HepG2 (cell line): ENCODE measurements around the gene TMEM107. TPM values are rescaled to one million over a fixed set of nuclear protein-coding genes. Genes with fewer than 3 reads are reported as not detected.

Experiments
- ATAC-seq: fragments of 200-7000 bp; cut with Tn5 transposase; 3 replicates; pipeline ENCODE4 v1.9.1; 2020; ENCODE audit warnings: mild to moderate bottlenecking, moderate library complexity
- BruUV-seq: library from RNA; stranded (reverse); fragments of 400-500 nt; replicated peaks from 2 replicates; lab custom pipeline; 2021; lab: Mats Ljungman, UMichigan
- CTCF ChIA-PET: fragments of 300-600 bp; formaldehyde crosslinking; extraction: SDS; loops from one replicate; lab custom pipeline; 2021; ENCODE audit warnings: low total read pairs, inconsistent platforms, low intra/inter-chr PET ratio; lab: Yijun Ruan, JAX
- POLR2A ChIA-PET: fragments of 350-600 bp; sonication (Branson Sonifier 250); formaldehyde crosslinking; loops from one replicate; lab custom pipeline; 2020; ENCODE audit warnings: antibody characterized with exemption, inconsistent platforms; lab: Yijun Ruan, JAX
- DNase-seq: peaks from one replicate; pipeline ENCODE4 v3.0.0-alpha.2; 2015; ENCODE audit warnings: low spot score
- FAIRE-seq: peaks from 3 replicates; lab custom pipeline; 2011; peaks lifted over from hg19 to GRCh38; lab: Jason Lieb, UNC
- H2AFZ ChIP-seq: one replicate; pipeline ENCODE4 v1.6.1; 2011; ENCODE audit warnings: low read length, inconsistent platforms
- H3K27ac ChIP-seq: fragments of 300-600 bp; 3 replicates; pipeline ENCODE4 v1.8.0; 2011; ENCODE audit warnings: mixed run types, mild to moderate bottlenecking, mixed read lengths, low read length, inconsistent platforms; ENCODE audit not compliant: insufficient read depth; ENCODE audit errors: extremely low read length
- H3K27me3 ChIP-seq, 2 experiments: fragments of 200-600 bp in 1 of 2; 2 replicates in 1 of 2; 3 replicates in 1 of 2; pipeline versions ENCODE4 v1.6.0 to v1.8.0; 2011; ENCODE audit warnings: low read length in 2 of 2, mild to moderate bottlenecking in 2 of 2, moderate library complexity in 2 of 2, inconsistent platforms in 1 of 2; ENCODE audit not compliant: insufficient read depth in 2 of 2, control insufficient read depth in 1 of 2
- H3K36me3 ChIP-seq, 2 experiments: fragments of 200-600 bp in 1 of 2; replicated peaks in 1 of 2; 2 replicates in 1 of 2; 3 replicates in 1 of 2; pipeline versions ENCODE4 v1.5.1 to v1.8.0; 2011; ENCODE audit warnings: low read length in 2 of 2, inconsistent platforms in 1 of 2; ENCODE audit not compliant: insufficient read depth in 2 of 2, control insufficient read depth in 1 of 2
- H3K4me1 ChIP-seq: 2 replicates; pipeline ENCODE4 v1.5.1; 2012; ENCODE audit warnings: low read length, inconsistent platforms; ENCODE audit not compliant: insufficient read depth
- H3K4me2 ChIP-seq: 2 replicates; pipeline ENCODE4 v1.6.0; 2011; ENCODE audit warnings: low read depth, low read length, inconsistent platforms
- H3K4me3 ChIP-seq, 3 experiments: fragments of 200-600 bp in 1 of 3; sonication (generic), shearing (Covaris generic) in 1 of 3; replicated peaks in 1 of 3; 2 replicates each; pipeline ENCODE4 v1.5.1; 2011 to 2016; ENCODE audit warnings: low read length in 3 of 3, inconsistent platforms in 2 of 3, low read depth in 2 of 3, mild to moderate bottlenecking in 2 of 3, control low read depth in 1 of 3, mixed read lengths in 1 of 3; ENCODE audit not compliant: insufficient read depth in 1 of 3
- H3K79me2 ChIP-seq: one replicate; pipeline ENCODE4 v1.6.1; 2011; ENCODE audit warnings: low read length, inconsistent platforms; ENCODE audit not compliant: insufficient read depth
- H3K9ac ChIP-seq: 2 replicates; pipeline ENCODE4 v1.6.0; 2011; ENCODE audit warnings: mild to moderate bottlenecking, low read depth, low read length, inconsistent platforms; ENCODE audit not compliant: insufficient read depth
- H3K9me3 ChIP-seq: 2 replicates; pipeline ENCODE4 v1.5.1; 2012; ENCODE audit warnings: mild to moderate bottlenecking, low read length
- H4K20me1 ChIP-seq: 2 replicates; pipeline ENCODE4 v1.6.0; 2011; ENCODE audit warnings: inconsistent platforms, mild to moderate bottlenecking, low read length, moderate library complexity; ENCODE audit not compliant: insufficient read depth
- ADNP ChIP-seq: sonication (generic); formaldehyde crosslinking; IDR thresholded peaks from 2 replicates; pipeline ENCODE4 v1.4.0; 2020; ENCODE audit warnings: missing genetic modification reagents
- BORCS8-MEF2B ChIP-seq: sonication (generic); formaldehyde crosslinking; IDR thresholded peaks from 2 replicates; pipeline ENCODE4 v1.8.0; 2022; ENCODE audit warnings: mild to moderate bottlenecking, missing genetic modification reagents
- DMAP1 ChIP-seq: IDR thresholded peaks from 2 replicates; pipeline ENCODE4 v1.6.1; 2016
- HNRNPLL ChIP-seq: fragments of 200-400 bp; formaldehyde crosslinking; IDR thresholded peaks from 2 replicates; pipeline ENCODE4 v1.6.1; 2017; ENCODE audit warnings: mild to moderate bottlenecking, low read depth, low read length; ENCODE audit not compliant: poor library complexity, severe bottlenecking
- HOXA3 ChIP-seq: sonication (generic); formaldehyde crosslinking; IDR thresholded peaks from 2 replicates; pipeline ENCODE4 v1.5.0; 2020; ENCODE audit warnings: missing genetic modification reagents
- KMT2A ChIP-seq: sonication (generic); formaldehyde crosslinking; IDR thresholded peaks from 2 replicates; pipeline ENCODE4 v1.4.0; 2020; ENCODE audit warnings: missing genetic modification reagents
- MAZ ChIP-seq, 2 experiments: sonication (generic) in 1 of 2; formaldehyde crosslinking in 1 of 2; IDR thresholded peaks; 2 replicates each; pipeline versions ENCODE4 v1.5.0 to v1.6.1; 2012 to 2020; ENCODE audit warnings: low read depth in 2 of 2, mild to moderate bottlenecking in 2 of 2, borderline replicate concordance in 1 of 2, improper control_type of control experiment in 1 of 2, low read length in 1 of 2, missing genetic modification reagents in 1 of 2, moderate library complexity in 1 of 2
- RBFOX2 ChIP-seq: fragments of 200-400 bp; formaldehyde crosslinking; IDR thresholded peaks from 2 replicates; pipeline ENCODE4 v1.6.1; 2017; ENCODE audit warnings: low read depth, mild to moderate bottlenecking, low read length
- TBX2 ChIP-seq: sonication (generic); formaldehyde crosslinking; IDR thresholded peaks from 2 replicates; pipeline ENCODE4 v1.5.0; 2020; ENCODE audit warnings: missing genetic modification reagents, mild to moderate bottlenecking, borderline replicate concordance
- ZFY ChIP-seq: sonication (generic); formaldehyde crosslinking; IDR thresholded peaks from 2 replicates; pipeline ENCODE4 v1.4.0; 2020; ENCODE audit warnings: missing genetic modification reagents
- ZNF234 ChIP-seq: sonication (generic); formaldehyde crosslinking; conservative IDR thresholded peaks from 2 replicates; pipeline ENCODE4 v1.5.1; 2020; ENCODE audit warnings: mild to moderate bottlenecking, missing genetic modification reagents
- ZNF530 ChIP-seq: sonication (generic); formaldehyde crosslinking; IDR thresholded peaks from 2 replicates; pipeline ENCODE4 v1.5.0; 2020; ENCODE audit warnings: low read depth, mild to moderate bottlenecking, missing genetic modification reagents
- WGBS: methylation state at CpG from one replicate; pipeline ENCODE4 v1.1.6; 2017; ENCODE audit warnings: low lambda C conversion rate; 5-methylcytosine and 5-hydroxymethylcytosine counted together
- in situ Hi-C: cut with HindIII; loops from 2 replicates; pipeline ENCODE4 v1.10.0; 2017; ENCODE audit warnings: low pct_unique_long_range_greater_than_20kb; ENCODE audit not compliant: extremely low pct_ligation_motif_present
- intact Hi-C: fragments of 100-400 bp; cut with micrococcal nuclease; formaldehyde crosslinking; loops from one replicate; pipeline ENCODE4 v1.10.0; 2022; ENCODE audit not compliant: unreplicated experiment
- polyA plus RNA-seq, 8 experiments: library from polyadenylated mRNA; depleted of rRNA in 3 of 8; stranded (reverse) in 7 of 8; unstranded in 1 of 8; fragments of >200 nt; fragmentation: Illumina TruSeq in 4 of 8; extraction: Trizol in 4 of 8; gene quantifications; 2 replicates each; pipeline versions ENCODE4 v1.2.1 to v1.2.3, GENCODE V29; 2011 to 2016; ENCODE audit warnings: low read depth in 4 of 8, missing spikeins in 1 of 8, mixed read lengths in 1 of 8; ENCODE audit not compliant: insufficient read depth in 1 of 8
- total RNA-seq, 5 experiments: library from RNA; depleted of rRNA; stranded (reverse); fragments of >200 nt; fragmentation: Illumina TruSeq; extraction: Trizol; gene quantifications; 2 replicates each; pipeline ENCODE4 v1.2.3, GENCODE V29; 2016; ENCODE audit warnings: low read depth in 1 of 5
- TF ChIP-seq, protein P1 (sequence below): sonication (generic); formaldehyde crosslinking; IDR thresholded peaks from 2 replicates; pipeline ENCODE4 v1.5.0; 2020; ENCODE audit warnings: missing genetic modification reagents
- TF ChIP-seq, protein P2 (sequence below): sonication (generic); formaldehyde crosslinking; IDR thresholded peaks from 2 replicates; pipeline ENCODE4 v1.4.0; 2020; ENCODE audit warnings: missing genetic modification reagents
- TF ChIP-seq, protein P3 (sequence below): sonication (generic); formaldehyde crosslinking; IDR thresholded peaks from 2 replicates; pipeline ENCODE4 v1.4.0; 2020; ENCODE audit warnings: missing genetic modification reagents

TMEM107 gene
- total and polyA plus RNA-seq, 2 of the 13 experiments (the other 11 are each of a cell fraction or from before 2014, with no cell fraction given) = 7.2 to 15.3 TPM

DNA sequence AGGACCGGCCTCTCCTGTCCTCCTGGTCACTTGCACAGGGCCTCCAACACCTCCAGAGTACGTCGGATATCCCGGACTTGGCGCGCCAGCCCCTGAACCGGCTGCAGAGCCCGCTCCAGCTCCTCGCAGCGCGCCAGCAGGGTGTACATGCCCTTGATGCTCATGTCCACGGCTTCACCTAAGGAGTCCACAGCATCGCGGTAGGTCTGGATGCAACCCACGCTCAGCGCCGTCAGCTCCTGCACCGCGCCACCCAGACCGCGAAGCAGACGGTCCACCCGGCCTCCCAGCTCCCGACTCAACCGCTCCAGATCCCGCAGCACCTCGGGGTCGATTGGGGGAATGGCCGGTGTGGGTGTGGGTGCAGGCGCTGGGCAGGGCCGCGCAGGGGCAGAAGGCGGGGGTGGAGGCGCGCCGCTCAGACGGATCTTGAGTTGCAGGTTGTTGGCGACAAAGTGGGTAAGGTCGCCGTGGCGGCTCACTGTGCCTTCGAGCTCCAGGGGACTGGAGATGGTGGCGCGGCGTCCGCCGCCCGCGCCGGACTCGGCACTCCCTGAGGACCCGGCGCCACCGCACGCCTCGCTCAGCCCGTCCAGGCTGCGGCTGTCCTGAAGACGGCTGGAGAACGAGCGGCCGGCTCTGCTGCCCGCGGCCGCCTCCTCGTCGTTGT is 13.0 kb upstream of the TMEM107 start:
- Histone ChIP-seq H3K27me3 (no peaks in the 10 kb centered on the region; a peak in 1 of 5 replicates), H3K4me2 (peak overlapping the region; percentile 98), H3K36me3 (no peaks in the 10 kb centered on the region), H3K9me3 (no peaks in the 10 kb centered on the region), H3K27ac (peak overlapping the region; percentile 64), H4K20me1 (peaks cover 6% of the 10 kb centered on the region), H2AFZ (no peak overlapping the region), H3K9ac (peak overlapping the region; percentile 79), H3K79me2 (peaks cover 8% of the 10 kb centered on the region), H3K4me3 (peak overlapping the region; percentile 74 to 92 (median 77)), H3K4me1 (peaks cover 47% of the 10 kb centered on the region)
- intact Hi-C loops = loop anchor here (5.0 kb wide), 1 partner anchor 52 kb away; no protein-coding TSS in a partner anchor
- DNase-seq = no peak
- ATAC-seq = peak; percentile 4
- no peak for FAIRE-seq
- ChIA-PET POLR2A (interaction anchor here (2.2 to 9.9 kb wide), 7 partner anchors 14 to 502 kb away, joined by 5 to 160 read pairs (median 21); partner anchors contain the start of genes AURKB, CTC1, PFAS and SLC25A35), CTCF (no interaction called here)
- in situ Hi-C loops = loop anchor here (5.0 to 10.0 kb wide), 2 partner anchors 33 to 64 kb away; partner anchors contain the start of gene HES7
- WGBS = 5% methylated on average over 8 of the region's 67 CpGs
- BruUV-seq = no TSS peak
- TF ChIP-seq KMT2A (CRISPR knock-in tag) = peak; percentile 3; the same call in 1 of the 2 replicates
- TF ChIP-seq DMAP1 = no peak
- TF ChIP-seq HOXA3 (CRISPR knock-in tag) = peak; percentile 15; the same call in 1 of the 2 replicates
- 0 out of 2 replicates have a peak, but pooled peaks have one; percentile 25 for TF ChIP-seq BORCS8-MEF2B (CRISPR knock-in tag)
- TF ChIP-seq ADNP (CRISPR knock-in tag) = 0 out of 2 replicates have a peak, but pooled peaks have one; percentile 6
- TF ChIP-seq ZFY (CRISPR knock-in tag) = peak; percentile 45; the same call in 1 of the 2 replicates
- TF ChIP-seq, protein P1, sequence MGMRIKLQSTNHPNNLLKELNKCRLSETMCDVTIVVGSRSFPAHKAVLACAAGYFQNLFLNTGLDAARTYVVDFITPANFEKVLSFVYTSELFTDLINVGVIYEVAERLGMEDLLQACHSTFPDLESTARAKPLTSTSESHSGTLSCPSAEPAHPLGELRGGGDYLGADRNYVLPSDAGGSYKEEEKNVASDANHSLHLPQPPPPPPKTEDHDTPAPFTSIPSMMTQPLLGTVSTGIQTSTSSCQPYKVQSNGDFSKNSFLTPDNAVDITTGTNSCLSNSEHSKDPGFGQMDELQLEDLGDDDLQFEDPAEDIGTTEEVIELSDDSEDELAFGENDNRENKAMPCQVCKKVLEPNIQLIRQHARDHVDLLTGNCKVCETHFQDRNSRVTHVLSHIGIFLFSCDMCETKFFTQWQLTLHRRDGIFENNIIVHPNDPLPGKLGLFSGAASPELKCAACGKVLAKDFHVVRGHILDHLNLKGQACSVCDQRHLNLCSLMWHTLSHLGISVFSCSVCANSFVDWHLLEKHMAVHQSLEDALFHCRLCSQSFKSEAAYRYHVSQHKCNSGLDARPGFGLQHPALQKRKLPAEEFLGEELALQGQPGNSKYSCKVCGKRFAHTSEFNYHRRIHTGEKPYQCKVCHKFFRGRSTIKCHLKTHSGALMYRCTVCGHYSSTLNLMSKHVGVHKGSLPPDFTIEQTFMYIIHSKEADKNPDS = no peak
- 0 out of 2 replicates have a peak, but pooled peaks have one; percentile 29 for TF ChIP-seq ZNF234 (CRISPR knock-in tag)
- 0 out of 2 replicates have a peak, but pooled peaks have one; percentile 38 for TF ChIP-seq ZNF530 (CRISPR knock-in tag)
- TF ChIP-seq MAZ (IDR thresholded peaks at IDR 0.05; ENCODE audit: borderline replicate concordance, low read depth, low read length) = no peak
- TF ChIP-seq MAZ (CRISPR knock-in tag; IDR thresholded peaks at IDR 0.05; ENCODE audit: low read depth) = 0 out of 2 replicates have a peak, but pooled peaks have one; percentile 19
- 0 out of 2 replicates have a peak, but pooled peaks have one; percentile 1 for TF ChIP-seq RBFOX2
- TF ChIP-seq, protein P2, sequence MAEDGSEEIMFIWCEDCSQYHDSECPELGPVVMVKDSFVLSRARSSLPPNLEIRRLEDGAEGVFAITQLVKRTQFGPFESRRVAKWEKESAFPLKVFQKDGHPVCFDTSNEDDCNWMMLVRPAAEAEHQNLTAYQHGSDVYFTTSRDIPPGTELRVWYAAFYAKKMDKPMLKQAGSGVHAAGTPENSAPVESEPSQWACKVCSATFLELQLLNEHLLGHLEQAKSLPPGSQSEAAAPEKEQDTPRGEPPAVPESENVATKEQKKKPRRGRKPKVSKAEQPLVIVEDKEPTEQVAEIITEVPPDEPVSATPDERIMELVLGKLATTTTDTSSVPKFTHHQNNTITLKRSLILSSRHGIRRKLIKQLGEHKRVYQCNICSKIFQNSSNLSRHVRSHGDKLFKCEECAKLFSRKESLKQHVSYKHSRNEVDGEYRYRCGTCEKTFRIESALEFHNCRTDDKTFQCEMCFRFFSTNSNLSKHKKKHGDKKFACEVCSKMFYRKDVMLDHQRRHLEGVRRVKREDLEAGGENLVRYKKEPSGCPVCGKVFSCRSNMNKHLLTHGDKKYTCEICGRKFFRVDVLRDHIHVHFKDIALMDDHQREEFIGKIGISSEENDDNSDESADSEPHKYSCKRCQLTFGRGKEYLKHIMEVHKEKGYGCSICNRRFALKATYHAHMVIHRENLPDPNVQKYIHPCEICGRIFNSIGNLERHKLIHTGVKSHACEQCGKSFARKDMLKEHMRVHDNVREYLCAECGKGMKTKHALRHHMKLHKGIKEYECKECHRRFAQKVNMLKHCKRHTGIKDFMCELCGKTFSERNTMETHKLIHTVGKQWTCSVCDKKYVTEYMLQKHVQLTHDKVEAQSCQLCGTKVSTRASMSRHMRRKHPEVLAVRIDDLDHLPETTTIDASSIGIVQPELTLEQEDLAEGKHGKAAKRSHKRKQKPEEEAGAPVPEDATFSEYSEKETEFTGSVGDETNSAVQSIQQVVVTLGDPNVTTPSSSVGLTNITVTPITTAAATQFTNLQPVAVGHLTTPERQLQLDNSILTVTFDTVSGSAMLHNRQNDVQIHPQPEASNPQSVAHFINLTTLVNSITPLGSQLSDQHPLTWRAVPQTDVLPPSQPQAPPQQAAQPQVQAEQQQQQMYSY (CRISPR knock-in tag) = peak; percentile 49; the same call in 1 of the 2 replicates
- TF ChIP-seq HNRNPLL = peak; percentile 13
- TF ChIP-seq TBX2 (CRISPR knock-in tag) = 0 out of 2 replicates have a peak, but pooled peaks have one; percentile 5
- TF ChIP-seq, protein P3, sequence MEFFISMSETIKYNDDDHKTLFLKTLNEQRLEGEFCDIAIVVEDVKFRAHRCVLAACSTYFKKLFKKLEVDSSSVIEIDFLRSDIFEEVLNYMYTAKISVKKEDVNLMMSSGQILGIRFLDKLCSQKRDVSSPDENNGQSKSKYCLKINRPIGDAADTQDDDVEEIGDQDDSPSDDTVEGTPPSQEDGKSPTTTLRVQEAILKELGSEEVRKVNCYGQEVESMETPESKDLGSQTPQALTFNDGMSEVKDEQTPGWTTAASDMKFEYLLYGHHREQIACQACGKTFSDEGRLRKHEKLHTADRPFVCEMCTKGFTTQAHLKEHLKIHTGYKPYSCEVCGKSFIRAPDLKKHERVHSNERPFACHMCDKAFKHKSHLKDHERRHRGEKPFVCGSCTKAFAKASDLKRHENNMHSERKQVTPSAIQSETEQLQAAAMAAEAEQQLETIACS (CRISPR knock-in tag) = 0 out of 2 replicates have a peak, but pooled peaks have one; percentile 14
